NCI-H748 (cell line): ENCODE results near the gene TEC.
"Not testable (repeated sequence)": the region's sequence is repeated elsewhere in the genome, so short reads cannot be mapped to it uniquely, and the experiment has no call there.

Experiments used
- DNase-seq: peaks from one replicate; lab custom pipeline; 2025; ENCODE audit not compliant: unreplicated experiment; lab: John Stamatoyannopoulos, UW

TEC gene

GRCh38 chr4:48197643-48198237 lies 71.9 kb downstream of the TEC start:
- no peak for DNase-seq

GRCh38 chr4:48196758-48197504 lies 72.7 kb downstream of the TEC start:
- no peak for DNase-seq

- no peak for DNase-seq
These were observed 73.8 kb downstream of the TEC start for GRCh38 chr4:48195853-48196252.

- DNase-seq: peak; percentile 95
These were observed 74.3 kb downstream of the TEC start for GRCh38 chr4:48195374-48195773.

GRCh38 chr4:48194971-48195370 lies 74.7 kb downstream of the TEC start:
- DNase-seq: peak; percentile 57

- DNase-seq: no peak
These were observed 75.6 kb downstream of the TEC start for GRCh38 chr4:48193921-48194468.

- no peak for DNase-seq
These were observed 76.4 kb downstream of the TEC start for GRCh38 chr4:48193096-48193836.

GRCh38 chr4:48191758-48192157 lies 77.9 kb downstream of the TEC start:
- peak; percentile 67 for DNase-seq

GRCh38 chr4:48190839-48191238 lies 78.8 kb downstream of the TEC start:
- DNase-seq: no peak

GRCh38 chr4:48189731-48190130 lies 79.9 kb downstream of the TEC start:
- DNase-seq: no peak

GRCh38 chr4:48188390-48188789 lies 81.2 kb downstream of the TEC start:
- DNase-seq: no peak

- DNase-seq: no peak
These were observed 81.8 kb downstream of the TEC start for GRCh38 chr4:48187813-48188212.

GRCh38 chr4:48187066-48187465 lies 82.6 kb downstream of the TEC start:
- not testable (repeated sequence) for DNase-seq

GRCh38 chr4:48186394-48186793 lies 83.2 kb downstream of the TEC start:
- not testable (repeated sequence) for DNase-seq

- peak; percentile 68 for DNase-seq
These were observed 84.8 kb downstream of the TEC start for GRCh38 chr4:48184882-48185281.

- no peak for DNase-seq
These were observed 89.4 kb downstream of the TEC start for GRCh38 chr4:48180234-48180633.

GRCh38 chr4:48178931-48179330 lies 90.7 kb downstream of the TEC start:
- DNase-seq: peak; percentile 84

- no peak for DNase-seq
These were observed 93.8 kb downstream of the TEC start for GRCh38 chr4:48175806-48176205.

GRCh38 chr4:48175328-48175727 lies 94.3 kb downstream of the TEC start:
- DNase-seq: no peak

GRCh38 chr4:48173056-48173991 lies 96.3 kb downstream of the TEC start:
- DNase-seq: no peak

- DNase-seq: no peak
These were observed 97.0 kb downstream of the TEC start for GRCh38 chr4:48172651-48173050.
